Activated CD4-positive, CD25-positive, alpha-beta regulatory T cell treated with anti-CD3 and anti-CD28 coated beads, Interleukin-2, amount 50 U/mL, for 72 hours (primary cell): ENCODE measurements around the gene USP15.
A peak's percentile ranks its signal among the peaks of the same experiment; 100 is the strongest.
"Not testable (repeated sequence)": the region's sequence is repeated elsewhere in the genome, so short reads cannot be mapped to it uniquely, and the experiment has no call there.

Experiments used
- DNase-seq: peaks from one replicate; pipeline ENCODE4 v3.0.0; 2021

The USP15 gene

GRCh38 chr12:62379026-62379722 lies 119.0 kb downstream of the USP15 start:
- DNase-seq: no peak

- no peak for DNase-seq
Measured at GRCh38 chr12:62379723-62380045, 119.5 kb downstream of the USP15 start.

DNA sequence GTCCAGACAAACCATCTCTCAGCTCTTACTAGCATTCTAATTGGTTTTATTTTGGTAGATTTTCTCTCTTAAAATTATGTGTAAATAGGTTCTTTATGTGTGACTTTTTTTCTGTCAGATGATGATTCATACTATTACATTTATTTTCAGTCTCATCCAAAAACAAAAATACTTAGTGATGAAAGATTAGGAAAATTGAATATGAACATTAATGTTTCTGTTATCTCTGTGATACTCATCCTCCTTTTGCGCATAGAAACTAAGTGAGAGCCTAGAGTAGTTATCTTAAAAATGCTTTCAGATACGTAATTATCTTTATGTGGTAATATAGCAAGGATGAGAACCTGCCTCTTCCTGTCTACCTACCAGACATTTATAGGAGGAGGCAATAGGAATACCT lies 122.3 kb downstream of the USP15 start:
- no peak for DNase-seq

DNA sequence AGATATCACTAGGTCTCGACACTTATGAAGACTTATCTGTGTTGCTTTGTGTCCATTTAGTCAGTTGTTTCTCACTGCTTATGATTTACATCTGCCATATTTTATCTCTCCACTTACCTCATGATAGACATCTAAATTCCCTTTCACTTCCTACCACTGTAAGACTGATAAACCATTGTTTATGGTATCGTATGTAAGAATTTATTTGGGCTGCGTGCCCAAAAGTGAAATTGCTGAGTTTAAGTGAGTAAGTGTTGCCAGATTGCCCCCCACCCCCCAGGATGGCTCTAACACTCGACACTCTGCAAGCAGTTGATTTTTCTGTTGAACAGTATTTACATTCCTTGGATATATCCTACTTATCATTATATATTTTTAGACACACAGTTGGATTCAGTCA lies 136.5 kb downstream of the USP15 start:
- no peak for DNase-seq

- no peak for DNase-seq
Measured at GRCh38 chr12:62400135-62400534, 139.9 kb downstream of the USP15 start.

- DNase-seq: no peak
Measured at GRCh38 chr12:62401631-62402030, 141.4 kb downstream of the USP15 start.

DNA sequence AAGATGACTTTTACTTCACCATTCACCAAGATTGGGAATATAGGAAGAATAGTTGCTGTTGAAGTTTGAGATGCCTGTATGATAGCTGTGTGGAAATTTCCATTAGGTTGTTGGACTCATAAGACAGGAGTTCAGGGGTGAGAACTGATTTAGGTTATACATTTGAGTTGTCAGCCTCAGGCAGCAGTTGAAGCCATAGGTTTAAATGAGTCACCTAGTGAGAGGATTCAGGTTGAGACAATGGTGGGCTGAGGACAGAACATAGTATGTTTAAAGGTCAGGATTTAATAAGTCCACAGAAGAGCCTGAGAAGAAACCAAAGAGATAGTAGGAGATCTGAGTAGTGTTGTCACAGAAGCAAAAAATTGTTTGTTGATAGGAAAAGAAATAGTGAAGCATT lies 142.8 kb downstream of the USP15 start:
- DNase-seq: no peak

DNA sequence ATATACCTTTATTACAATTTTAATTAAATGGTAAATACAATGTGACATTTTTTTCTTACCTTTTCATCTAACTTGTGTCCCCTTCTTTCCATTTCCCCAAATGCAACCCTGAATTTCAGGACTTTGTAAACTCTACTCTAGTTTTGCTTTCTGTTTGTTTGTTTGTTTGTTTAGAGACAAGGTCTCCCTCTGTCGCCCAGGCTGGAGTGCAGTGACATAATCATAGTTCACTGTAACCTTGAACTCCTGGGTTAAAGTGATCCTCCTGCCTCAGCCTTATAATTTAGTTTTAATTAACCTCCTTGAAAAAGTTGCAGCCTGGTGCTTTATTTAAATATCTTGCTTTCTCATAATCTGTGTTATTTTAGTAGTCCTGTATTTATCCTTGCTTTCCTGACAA lies 147.4 kb downstream of the USP15 start:
- DNase-seq: no peak

DNA sequence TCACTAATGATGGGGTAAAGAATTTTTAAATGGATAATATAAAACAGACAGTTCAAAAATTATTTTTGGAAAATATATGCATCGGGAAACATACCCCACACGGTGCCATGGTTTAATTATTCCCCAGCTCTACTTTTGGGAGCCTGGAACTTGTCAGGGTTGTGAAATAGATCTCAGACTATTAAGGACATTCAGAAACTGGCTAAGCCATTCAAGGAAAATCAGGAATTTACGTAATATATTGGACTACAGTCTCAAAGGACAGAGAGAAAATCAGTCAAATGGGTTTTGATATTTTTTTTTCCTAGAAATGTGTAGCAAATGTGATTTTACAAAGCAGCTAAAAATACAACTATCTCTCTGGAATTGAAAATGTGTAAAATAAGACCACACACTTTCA lies 148.9 kb downstream of the USP15 start:
- no peak for DNase-seq

- DNase-seq: no peak
Measured at GRCh38 chr12:62414180-62414579, 154.0 kb downstream of the USP15 start.

DNA sequence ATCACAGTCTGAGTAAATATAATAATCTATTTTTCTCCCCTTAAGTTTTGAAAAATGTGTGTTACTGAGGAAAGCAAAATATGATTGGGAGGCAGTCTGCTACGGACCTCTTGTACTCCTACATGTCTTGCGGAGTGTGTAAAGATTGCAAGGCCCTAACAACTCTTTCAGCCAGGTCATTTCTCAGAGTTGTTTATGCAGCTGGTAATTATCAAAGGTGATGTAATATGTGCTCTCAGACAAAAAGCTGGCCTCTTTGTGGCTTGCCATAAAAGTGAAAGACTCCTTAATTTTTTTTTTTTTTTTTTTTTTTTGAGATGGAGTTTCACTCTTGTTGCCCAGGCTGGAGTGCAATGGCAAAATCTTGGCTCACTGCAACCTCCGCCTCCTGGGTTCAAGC lies 165.9 kb downstream of the USP15 start:
- no peak for DNase-seq

DNA sequence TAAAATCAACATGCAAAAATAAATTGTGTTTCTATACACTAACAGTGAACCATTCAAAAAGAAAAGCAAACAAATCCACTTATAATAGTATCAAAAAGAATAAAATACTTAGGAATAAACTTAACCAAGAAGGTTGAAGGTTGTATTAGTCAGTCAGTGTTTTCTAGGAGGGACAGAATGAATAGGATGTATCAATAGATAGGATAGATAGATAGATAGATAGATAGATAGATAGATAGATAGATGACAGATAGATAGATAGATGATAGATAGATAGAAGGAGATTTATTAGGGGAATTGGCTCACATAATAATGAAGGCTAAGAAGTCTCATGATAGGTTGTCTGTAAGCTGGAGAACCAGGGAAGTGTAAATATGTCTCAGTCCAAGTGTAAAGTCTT lies 169.3 kb downstream of the USP15 start:
- DNase-seq: no peak

- no peak for DNase-seq
Measured at GRCh38 chr12:62434494-62435302, 174.5 kb downstream of the USP15 start.

- DNase-seq: peak; percentile 31
Measured at GRCh38 chr12:62435303-62436163, 175.3 kb downstream of the USP15 start.

- no peak for DNase-seq
Measured at GRCh38 chr12:62436164-62436503, 175.9 kb downstream of the USP15 start.

DNA sequence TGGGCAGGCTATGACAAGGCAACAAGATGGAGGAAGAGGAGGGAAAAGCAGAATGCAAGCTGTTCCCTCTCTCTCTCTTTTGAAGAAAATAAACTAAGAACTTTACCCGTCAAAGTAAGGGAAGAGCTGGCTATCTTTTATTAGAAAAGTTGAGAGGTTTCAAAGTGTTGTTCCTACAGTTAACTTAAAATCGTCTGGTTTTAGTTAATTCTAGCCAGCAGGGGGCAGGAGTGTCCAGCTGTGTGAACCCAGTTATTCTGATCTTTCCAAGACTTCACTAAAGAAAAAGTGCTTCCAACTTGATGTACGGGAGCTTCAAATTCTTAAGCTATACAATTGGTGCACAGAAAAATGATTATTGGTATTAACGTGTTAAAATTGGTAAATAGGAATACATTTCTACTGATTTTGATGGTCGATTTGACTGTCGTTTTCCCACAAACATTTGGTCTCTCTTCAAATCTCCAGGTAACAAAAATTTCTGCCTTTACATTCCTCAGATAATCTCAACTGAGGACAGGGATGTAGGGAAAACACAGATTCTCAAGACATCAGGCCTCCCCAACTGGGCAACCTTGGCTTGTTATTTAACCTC lies 178.0 kb downstream of the USP15 start:
- peak; percentile 41 for DNase-seq

- no peak for DNase-seq
Measured at GRCh38 chr12:62446754-62447452, 186.7 kb downstream of the USP15 start.

DNA sequence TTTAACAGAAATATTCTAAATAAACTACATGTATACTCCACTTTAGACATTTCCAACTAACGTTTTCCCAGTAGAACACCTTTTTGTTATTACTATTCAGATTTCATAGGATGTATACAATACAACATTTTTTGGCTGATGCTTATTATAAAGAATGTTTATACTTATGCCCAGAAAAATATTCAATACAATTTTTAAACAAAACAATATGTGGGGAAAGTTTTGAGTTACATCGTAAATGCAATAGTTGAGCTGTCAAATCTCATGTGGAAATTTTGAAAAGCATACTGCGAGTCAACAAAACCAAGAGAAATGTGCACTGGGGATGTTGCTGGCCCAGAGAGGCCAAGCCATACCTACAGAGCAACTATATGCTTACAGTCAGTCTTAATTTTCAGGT lies 188.2 kb downstream of the USP15 start:
- no peak for DNase-seq

- DNase-seq: not testable (repeated sequence)
Measured at GRCh38 chr12:62455429-62455828, 195.2 kb downstream of the USP15 start.

DNA sequence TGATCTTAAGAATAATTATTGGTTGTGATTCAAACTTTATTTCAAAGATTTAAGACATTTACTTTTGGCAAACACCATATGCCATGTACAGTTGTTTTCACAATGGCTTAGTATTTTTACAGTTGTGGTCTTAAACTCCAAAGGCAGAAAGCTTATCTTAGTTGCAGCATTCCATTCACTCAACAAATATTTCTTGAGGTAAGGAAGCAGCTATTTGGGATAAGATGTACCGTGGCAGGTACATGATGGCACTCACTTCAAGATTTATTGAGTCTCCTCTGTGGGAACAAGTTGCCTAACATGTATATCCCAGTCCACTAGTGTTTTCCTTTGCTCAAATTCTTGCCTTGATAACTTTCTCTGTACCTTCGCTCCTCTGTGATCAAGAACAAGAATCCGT lies 198.4 kb downstream of the USP15 start:
- no peak for DNase-seq

GRCh38 chr12:62459976-62460375 lies 199.8 kb downstream of the USP15 start:
- no peak for DNase-seq

DNA sequence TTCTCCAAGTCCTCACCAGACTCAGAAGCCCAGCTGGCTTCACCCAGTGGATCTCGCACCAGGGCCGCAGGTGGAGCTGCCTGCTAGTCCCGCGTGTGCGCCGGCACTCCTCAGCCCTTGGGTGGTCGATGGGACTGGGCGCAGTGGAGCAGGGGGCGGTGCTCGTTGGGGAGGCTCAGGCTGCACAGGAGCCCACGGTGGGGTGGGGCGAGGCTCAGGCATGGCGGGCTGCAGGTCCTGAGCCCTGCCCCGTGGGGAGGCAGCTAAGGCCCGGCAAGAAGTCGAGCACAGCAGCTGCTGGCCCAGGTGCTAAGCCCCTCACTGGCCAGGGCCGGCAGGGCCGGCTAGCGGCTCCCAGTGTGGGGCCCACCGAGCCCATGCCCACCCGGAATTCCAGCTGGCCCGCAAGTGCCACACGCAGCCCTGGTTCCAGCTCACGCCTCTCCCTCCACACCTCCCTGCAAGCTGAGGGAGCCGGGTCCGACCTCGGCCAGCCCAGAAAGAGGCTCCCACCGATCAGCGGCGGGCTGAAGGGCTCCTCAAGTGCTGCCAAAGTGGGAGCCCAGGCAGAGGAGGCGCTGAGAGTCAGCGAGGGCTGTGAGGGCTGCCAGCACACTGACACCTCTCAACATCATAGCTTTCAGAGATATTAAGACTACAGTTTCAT lies 201.1 kb downstream of the USP15 start:
- not testable (repeated sequence) for DNase-seq
